Uterus (tissue), 4 donors: ENCODE results near the gene KIF18B. TPM values are rescaled to one million over a fixed set of nuclear protein-coding genes. Genes with fewer than 3 reads are reported as not detected.

Source experiments
- DNase-seq, 2 donors: peaks; one replicate each; pipeline ENCODE4 v3.0.0-alpha.2; 2019 to 2020
- H3K27ac ChIP-seq, 2 donors: fragments of 200-600 bp; sonication (generic); 1 replicate in 1 of 2; 2 replicates in 1 of 2; pipeline ENCODE4 v1.5.1; 2016 to 2018
- H3K27me3 ChIP-seq, 2 donors: fragments of 200-600 bp; sonication (generic); one replicate each; pipeline ENCODE4 v1.5.1; 2018 to 2019; ENCODE audit warnings: control low read depth in 1 of 2
- H3K36me3 ChIP-seq, 2 donors: fragments of 200-600 bp; sonication (generic); one replicate each; pipeline ENCODE4 v1.5.1; 2019; ENCODE audit warnings: control low read depth in 1 of 2
- H3K4me1 ChIP-seq, 2 donors: fragments of 200-600 bp; sonication (generic); one replicate each; pipeline ENCODE4 v1.5.1; 2018 to 2019; ENCODE audit warnings: control low read depth in 1 of 2
- H3K4me3 ChIP-seq, 2 donors: fragments of 200-600 bp; sonication (generic); 1 replicate in 1 of 2; 2 replicates in 1 of 2; pipeline ENCODE4 v1.5.1; 2018 to 2019; ENCODE audit warnings: mild to moderate bottlenecking in 1 of 2
- H3K9me3 ChIP-seq, 2 donors: fragments of 200-600 bp; sonication (generic); one replicate each; pipeline ENCODE4 v1.5.1; 2019; ENCODE audit warnings: control low read depth in 1 of 2
- POLR2A ChIP-seq, 2 donors: fragments of 450-650 bp; IDR thresholded peaks; one replicate each; pipeline ENCODE4 v1.6.1; 2016; ENCODE audit warnings: antibody characterized with exemption in 2 of 2, mild to moderate bottlenecking in 1 of 2, moderate library complexity in 1 of 2
- intact Hi-C: fragments of 100-400 bp; cut with DNase I; formaldehyde crosslinking; loops from one replicate; pipeline ENCODE4 v1.15.1; 2023; ENCODE audit warnings: low total_unique reads
- total RNA-seq, 4 donors: library from RNA; depleted of rRNA in 3 of 4; stranded (reverse); fragments of >200 nt in 3 of 4; gene quantifications; one replicate each; pipeline versions ENCODE4 v1.1.0 to v1.2.4, GENCODE V29; 2014 to 2023
- TF ChIP-seq, protein P1 (sequence below), 4 experiments: fragments of 200-600 bp in 2 of 4; fragments of 450-650 bp in 2 of 4; sonication (generic) in 2 of 4; IDR thresholded peaks; one replicate each; pipeline ENCODE4 v1.5.1; 2016 to 2019; ENCODE audit warnings: antibody characterized with exemption in 4 of 4, mild to moderate bottlenecking in 2 of 4, moderate library complexity in 1 of 4
- donor health status: DM: yes; HTN: yes; CAD: no.

Gene KIF18B
- total RNA-seq, 4 donors from 2014 or later, result 4.4 TPM; not detected in 3

DNA sequence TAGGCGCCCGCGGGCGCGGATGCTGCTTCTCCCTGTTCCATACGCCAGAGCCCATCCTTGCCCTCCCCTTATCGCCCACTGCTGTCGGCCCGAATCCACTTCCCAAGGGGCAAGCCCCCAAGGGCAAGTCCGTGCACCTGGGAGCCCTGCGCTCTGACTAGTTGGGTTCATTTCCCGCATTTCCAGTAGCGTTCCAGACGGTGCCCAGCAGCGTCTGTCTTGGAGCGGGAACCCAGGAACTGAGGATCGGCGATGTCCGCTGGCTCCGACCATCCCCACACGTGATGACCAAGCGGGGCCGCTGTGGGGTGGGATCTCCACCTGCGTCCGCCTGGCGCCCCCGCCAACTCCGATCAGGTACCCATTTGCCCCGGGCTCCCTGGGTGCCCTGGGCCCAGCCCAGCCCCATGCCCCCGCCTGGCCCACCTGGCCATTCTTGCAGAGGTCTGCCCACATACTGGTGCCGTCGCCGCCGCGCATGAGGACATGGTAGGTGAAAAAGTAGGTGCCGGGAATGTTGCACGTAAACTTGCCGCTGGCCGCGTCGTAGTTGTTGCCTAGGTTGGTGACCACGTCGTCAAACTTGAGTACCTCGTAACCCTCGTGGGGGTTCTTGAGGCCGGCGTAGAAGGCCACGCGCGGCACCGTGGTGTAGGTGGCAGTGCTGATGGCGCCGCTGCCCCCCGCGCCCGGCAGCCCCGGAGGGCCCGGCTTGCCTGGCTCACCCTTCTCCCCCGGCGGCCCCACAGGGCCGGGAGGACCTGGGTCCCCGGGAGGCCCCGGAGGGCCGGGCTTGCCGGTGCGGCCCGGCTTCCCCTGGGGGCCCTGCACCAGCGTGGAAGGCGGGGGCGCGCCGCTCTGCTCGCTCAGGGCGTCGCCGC, 19.7 kb upstream of the KIF18B start:
- Histone ChIP-seq H3K4me1 (peaks cover 0 to 19% of the 10 kb centered on the region in 2 donors), H3K36me3 (no peaks in the 10 kb centered on the region), H3K9me3 (no peaks in the 10 kb centered on the region), H3K27ac (no peak overlapping the region), H3K27me3 (peaks cover 19 to 23% of the 10 kb centered on the region in 2 donors), H3K4me3 (no peak overlapping the region)
- intact Hi-C loops, result no loop called here
- TF ChIP-seq, protein P1, sequence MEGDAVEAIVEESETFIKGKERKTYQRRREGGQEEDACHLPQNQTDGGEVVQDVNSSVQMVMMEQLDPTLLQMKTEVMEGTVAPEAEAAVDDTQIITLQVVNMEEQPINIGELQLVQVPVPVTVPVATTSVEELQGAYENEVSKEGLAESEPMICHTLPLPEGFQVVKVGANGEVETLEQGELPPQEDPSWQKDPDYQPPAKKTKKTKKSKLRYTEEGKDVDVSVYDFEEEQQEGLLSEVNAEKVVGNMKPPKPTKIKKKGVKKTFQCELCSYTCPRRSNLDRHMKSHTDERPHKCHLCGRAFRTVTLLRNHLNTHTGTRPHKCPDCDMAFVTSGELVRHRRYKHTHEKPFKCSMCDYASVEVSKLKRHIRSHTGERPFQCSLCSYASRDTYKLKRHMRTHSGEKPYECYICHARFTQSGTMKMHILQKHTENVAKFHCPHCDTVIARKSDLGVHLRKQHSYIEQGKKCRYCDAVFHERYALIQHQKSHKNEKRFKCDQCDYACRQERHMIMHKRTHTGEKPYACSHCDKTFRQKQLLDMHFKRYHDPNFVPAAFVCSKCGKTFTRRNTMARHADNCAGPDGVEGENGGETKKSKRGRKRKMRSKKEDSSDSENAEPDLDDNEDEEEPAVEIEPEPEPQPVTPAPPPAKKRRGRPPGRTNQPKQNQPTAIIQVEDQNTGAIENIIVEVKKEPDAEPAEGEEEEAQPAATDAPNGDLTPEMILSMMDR (IDR thresholded peaks at IDR 0.05), result no peak
- no peak for TF ChIP-seq POLR2A (IDR thresholded peaks at IDR 0.05)
- no peak for DNase-seq

DNA sequence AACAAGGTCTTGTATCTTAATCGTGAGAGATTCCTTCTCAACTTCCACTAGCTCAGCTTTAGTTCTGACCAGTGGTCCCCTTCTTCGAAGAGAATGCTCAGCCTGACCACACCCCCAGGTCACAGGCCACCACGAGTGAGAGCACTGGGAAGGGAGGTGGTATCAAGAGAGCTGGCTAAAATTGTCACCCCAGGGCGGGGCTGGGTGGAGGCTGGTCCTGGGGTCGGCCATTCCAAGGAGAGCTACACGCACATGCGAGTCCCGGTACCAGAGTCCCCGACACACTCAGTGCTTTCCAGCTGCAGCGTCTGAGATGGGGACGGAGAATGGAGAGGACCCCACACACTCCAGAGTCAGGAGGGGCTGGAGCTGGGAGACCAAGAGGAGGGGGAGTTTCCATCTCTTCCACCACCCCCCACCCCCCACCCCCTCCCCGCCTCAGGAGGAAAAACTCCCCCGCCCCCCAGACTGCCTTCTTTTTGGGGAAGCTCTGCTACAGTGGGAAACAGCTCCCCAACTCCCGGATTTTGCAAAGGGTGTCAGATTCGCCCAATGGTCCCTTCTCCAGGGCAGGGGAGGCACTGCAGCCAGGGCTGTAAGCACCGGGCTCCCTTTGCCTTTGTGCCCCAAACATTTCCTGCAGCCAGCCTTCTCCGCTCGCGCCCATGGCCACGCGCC, 18.9 kb upstream of the KIF18B start:
- intact Hi-C loops, result no loop called here
- Histone ChIP-seq H3K27ac (no peak overlapping the region), H3K9me3 (no peaks in the 10 kb centered on the region), H3K4me3 (no peak overlapping the region), H3K27me3 (peaks cover 19 to 23% of the 10 kb centered on the region in 2 donors), H3K4me1 (peaks cover 0 to 19% of the 10 kb centered on the region in 2 donors), H3K36me3 (no peaks in the 10 kb centered on the region)
- no peak for TF ChIP-seq POLR2A (IDR thresholded peaks at IDR 0.05)
- TF ChIP-seq, protein P1 (IDR thresholded peaks at IDR 0.05), result no peak
- no peak for DNase-seq

DNA sequence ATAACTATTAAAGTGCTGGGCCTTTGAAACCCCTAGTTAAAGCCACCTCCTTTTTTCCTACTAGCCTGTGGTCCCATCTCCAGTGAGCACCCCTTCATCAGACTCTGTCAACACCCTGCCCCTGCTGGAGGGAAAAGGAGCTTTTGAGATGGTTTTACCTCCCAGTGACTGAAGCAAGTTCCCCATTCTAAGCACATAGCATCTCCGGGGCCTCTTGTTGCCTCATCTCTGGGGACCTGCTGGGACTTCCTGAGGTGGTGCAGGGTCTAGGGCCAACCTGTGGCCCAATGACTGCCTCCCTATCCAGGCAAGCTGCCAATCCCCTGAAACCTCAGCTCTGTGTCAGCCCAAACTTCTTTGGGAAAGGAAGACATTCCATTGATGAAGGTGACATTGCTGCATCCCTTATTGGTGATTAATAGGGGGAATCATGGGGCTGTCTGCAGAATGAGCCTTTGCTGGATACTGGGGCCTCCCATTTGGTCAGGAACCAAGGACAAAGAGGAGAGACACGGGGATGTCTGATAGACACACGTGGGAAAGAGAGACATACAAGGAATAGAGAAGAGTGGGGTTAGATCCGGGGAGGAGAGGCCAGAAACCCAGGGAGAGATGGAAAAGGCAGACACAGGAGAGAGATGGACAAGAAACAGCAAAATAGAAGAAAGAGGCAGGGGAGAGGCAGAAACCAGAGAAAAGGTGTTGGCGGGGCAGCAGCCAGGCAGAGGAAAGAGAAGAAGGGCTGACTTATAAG, 18.1 kb upstream of the KIF18B start:
- Histone ChIP-seq H3K27ac (no peak overlapping the region), H3K4me1 (peaks cover 0 to 19% of the 10 kb centered on the region in 2 donors), H3K4me3 (no peak overlapping the region), H3K9me3 (no peaks in the 10 kb centered on the region), H3K36me3 (no peaks in the 10 kb centered on the region), H3K27me3 (peaks cover 19 to 23% of the 10 kb centered on the region in 2 donors)
- no peak for DNase-seq
- intact Hi-C loops, result no loop called here
- TF ChIP-seq, protein P1 (IDR thresholded peaks at IDR 0.05), result no peak
- no peak for TF ChIP-seq POLR2A (IDR thresholded peaks at IDR 0.05)

DNA sequence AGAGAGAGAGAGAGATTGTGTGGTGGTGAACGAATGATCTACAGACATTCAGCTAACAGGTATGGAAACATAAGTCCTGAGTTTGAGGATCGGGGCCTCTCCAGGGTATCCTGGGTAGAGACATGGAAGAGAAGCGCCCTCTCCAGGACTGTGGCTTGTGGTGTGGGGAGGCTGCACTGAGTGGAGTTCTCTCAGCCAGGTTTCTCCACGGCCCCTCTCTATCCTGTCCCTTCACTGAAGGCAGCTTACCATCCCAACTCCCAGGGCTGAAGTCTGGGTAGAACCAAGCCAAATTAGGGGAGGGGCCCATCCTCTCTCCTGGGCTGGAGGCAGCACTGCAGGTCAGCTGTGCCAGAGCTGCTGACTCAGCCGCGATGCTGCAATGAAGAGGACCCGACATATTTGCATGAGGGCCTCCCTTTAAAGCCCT, 14.4 kb upstream of the KIF18B start:
- H3K4me3 ChIP-seq, result no peak overlapping the region
- intact Hi-C loops, result no loop called here
- peaks cover 14 to 16% of the 10 kb centered on the region in 2 donors for H3K27me3 ChIP-seq
- no peak overlapping the region for H3K27ac ChIP-seq
- no peak for DNase-seq
- no peaks in the 10 kb centered on the region for H3K36me3 ChIP-seq
- no peaks in the 10 kb centered on the region for H3K9me3 ChIP-seq
- TF ChIP-seq POLR2A (IDR thresholded peaks at IDR 0.05), result no peak
- TF ChIP-seq, protein P1 (IDR thresholded peaks at IDR 0.05), result no peak
- peaks cover 0 to 9% of the 10 kb centered on the region in 2 donors for H3K4me1 ChIP-seq
